Measurements from ENCODE around the gene MBD4. TPM values are rescaled to one million over a fixed set of nuclear protein-coding genes. Genes with fewer than 3 reads are reported as not detected.
"Not testable (repeated sequence)": the region's sequence is repeated elsewhere in the genome, so short reads cannot be mapped to it uniquely, and the experiment has no call there.

MBD4 gene
- total RNA-seq, 1 donor: 34.9 TPM

DNA sequence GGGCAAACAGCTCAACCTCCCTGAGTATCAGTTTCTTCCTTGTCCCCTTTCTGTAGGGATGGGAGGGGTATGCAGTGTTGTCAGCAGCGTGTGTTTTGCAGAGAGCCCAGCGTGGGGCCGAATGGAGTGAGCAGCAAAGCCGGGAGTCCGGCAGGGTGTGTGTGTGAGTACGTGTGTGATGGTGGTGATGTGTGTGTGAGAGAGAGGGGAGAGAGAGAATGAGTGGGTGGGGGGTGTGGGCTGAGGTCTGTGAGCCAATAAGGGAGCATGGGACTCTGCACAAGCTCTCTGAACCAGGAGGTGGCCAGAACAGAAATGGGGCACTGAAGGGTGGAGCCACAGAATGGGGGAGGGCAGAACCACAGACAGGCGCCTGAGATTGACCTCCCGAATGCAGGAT is 44.1 kb upstream of the MBD4 start:
- DNase-seq (ENCODE audit: low read depth): no peak
- TF ChIP-seq, protein P1, sequence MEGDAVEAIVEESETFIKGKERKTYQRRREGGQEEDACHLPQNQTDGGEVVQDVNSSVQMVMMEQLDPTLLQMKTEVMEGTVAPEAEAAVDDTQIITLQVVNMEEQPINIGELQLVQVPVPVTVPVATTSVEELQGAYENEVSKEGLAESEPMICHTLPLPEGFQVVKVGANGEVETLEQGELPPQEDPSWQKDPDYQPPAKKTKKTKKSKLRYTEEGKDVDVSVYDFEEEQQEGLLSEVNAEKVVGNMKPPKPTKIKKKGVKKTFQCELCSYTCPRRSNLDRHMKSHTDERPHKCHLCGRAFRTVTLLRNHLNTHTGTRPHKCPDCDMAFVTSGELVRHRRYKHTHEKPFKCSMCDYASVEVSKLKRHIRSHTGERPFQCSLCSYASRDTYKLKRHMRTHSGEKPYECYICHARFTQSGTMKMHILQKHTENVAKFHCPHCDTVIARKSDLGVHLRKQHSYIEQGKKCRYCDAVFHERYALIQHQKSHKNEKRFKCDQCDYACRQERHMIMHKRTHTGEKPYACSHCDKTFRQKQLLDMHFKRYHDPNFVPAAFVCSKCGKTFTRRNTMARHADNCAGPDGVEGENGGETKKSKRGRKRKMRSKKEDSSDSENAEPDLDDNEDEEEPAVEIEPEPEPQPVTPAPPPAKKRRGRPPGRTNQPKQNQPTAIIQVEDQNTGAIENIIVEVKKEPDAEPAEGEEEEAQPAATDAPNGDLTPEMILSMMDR (IDR thresholded peaks at IDR 0.05; ENCODE audit: insufficient read depth, low read length): no peak
- no peak overlapping the region for H3K4me3 ChIP-seq (ENCODE audit: low read depth, low read length)

DNA sequence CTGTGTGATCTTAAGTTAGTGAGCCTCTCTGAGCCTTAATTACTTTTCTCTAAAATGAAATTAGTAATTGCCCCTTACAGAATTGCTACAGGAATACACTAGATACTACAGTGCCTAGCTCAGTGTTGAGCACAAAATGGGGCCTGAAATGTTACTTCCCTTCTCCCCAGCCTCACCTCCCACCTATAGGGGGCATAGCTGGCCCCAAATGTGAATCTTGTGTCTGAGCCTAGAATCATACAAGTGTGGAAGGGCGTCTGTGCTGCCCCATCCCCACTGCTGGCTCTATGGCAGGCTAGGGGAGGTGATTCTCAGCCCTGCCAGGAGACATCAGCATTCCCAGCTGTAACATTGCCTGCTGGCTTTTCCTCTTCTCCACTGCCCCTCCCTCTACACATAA is 43.0 kb upstream of the MBD4 start:
- no peak overlapping the region for H3K4me3 ChIP-seq (ENCODE audit: low read depth, low read length)
- DNase-seq (ENCODE audit: low read depth): no peak
- TF ChIP-seq, protein P1 (IDR thresholded peaks at IDR 0.05; ENCODE audit: insufficient read depth, low read length): peak; percentile 6

- DNase-seq (ENCODE audit: low read depth): peak; percentile 76
- no peak overlapping the region for H3K4me3 ChIP-seq (ENCODE audit: low read depth, low read length)
- TF ChIP-seq, protein P1 (IDR thresholded peaks at IDR 0.05; ENCODE audit: insufficient read depth, low read length): no peak
These were observed 42.1 kb upstream of the MBD4 start for GRCh38 chr3:129481766-129482332.

GRCh38 chr3:129481225-129481765 is 41.5 kb upstream of the MBD4 start:
- H3K4me3 ChIP-seq (ENCODE audit: low read depth, low read length): not testable (repeated sequence)
- DNase-seq (ENCODE audit: low read depth): peak; percentile 19

GRCh38 chr3:129476586-129476985 is 36.8 kb upstream of the MBD4 start:
- no peak for DNase-seq (ENCODE audit: low read depth)
- no peak overlapping the region for H3K4me3 ChIP-seq (ENCODE audit: low read depth, low read length)
- TF ChIP-seq, protein P1 (IDR thresholded peaks at IDR 0.05; ENCODE audit: insufficient read depth, low read length): no peak

GRCh38 chr3:129475863-129476262 is 36.1 kb upstream of the MBD4 start:
- no peak overlapping the region for H3K4me3 ChIP-seq (ENCODE audit: low read depth, low read length)
- TF ChIP-seq, protein P1 (IDR thresholded peaks at IDR 0.05; ENCODE audit: insufficient read depth, low read length): no peak
- DNase-seq (ENCODE audit: low read depth): no peak

GRCh38 chr3:129474984-129475804 is 35.4 kb upstream of the MBD4 start:
- DNase-seq (ENCODE audit: low read depth): no peak
- TF ChIP-seq, protein P1 (IDR thresholded peaks at IDR 0.05; ENCODE audit: insufficient read depth, low read length): no peak
- no peak overlapping the region for H3K4me3 ChIP-seq (ENCODE audit: low read depth, low read length)

All from fibroblast of the aortic adventitia (primary cell).